Heart right ventricle (tissue), 16 donors: ENCODE data around the gene LRCH1. TPM values are rescaled to one million over a fixed set of nuclear protein-coding genes. Genes with fewer than 3 reads are reported as not detected.
A peak's percentile ranks its signal among the peaks of the same experiment; 100 is the strongest.

Experiments
- ATAC-seq, 8 donors: fragments of 200-7000 bp; cut with Tn5 transposase; one replicate each; pipeline ENCODE4 v1.9.1; 2020; ENCODE audit warnings: mild to moderate bottlenecking in 8 of 8, moderate library complexity in 8 of 8, moderate number of reproducible peaks in 1 of 8
- DNase-seq, 2 donors: peaks; one replicate each; pipeline ENCODE4 v3.0.0-alpha.2; 2020
- H3K27ac ChIP-seq, 10 donors: fragments of 200-600 bp; sonication (generic) in 2 of 10; one replicate each; pipeline versions ENCODE4 v1.5.0 to v1.8.0; 2020 to 2022; ENCODE audit warnings: mild to moderate bottlenecking in 3 of 10
- H3K27me3 ChIP-seq, 7 donors: fragments of 200-600 bp; one replicate each; pipeline ENCODE4 v1.8.0; 2021 to 2022; ENCODE audit warnings: mild to moderate bottlenecking in 2 of 7
- H3K36me3 ChIP-seq, 9 donors: fragments of 200-600 bp; sonication (generic) in 1 of 9; one replicate each; pipeline versions ENCODE4 v1.5.0 to v1.8.0; 2020 to 2022; ENCODE audit warnings: mild to moderate bottlenecking in 2 of 9
- H3K4me1 ChIP-seq, 9 donors: fragments of 200-600 bp; sonication (generic) in 1 of 9; one replicate each; pipeline versions ENCODE4 v1.5.0 to v1.8.0; 2020 to 2022; ENCODE audit warnings: mild to moderate bottlenecking in 4 of 9
- H3K4me3 ChIP-seq, 10 donors: fragments of 200-600 bp; sonication (generic) in 2 of 10; one replicate each; pipeline versions ENCODE4 v1.5.0 to v1.8.0; 2020 to 2022; ENCODE audit warnings: mild to moderate bottlenecking in 7 of 10, moderate library complexity in 2 of 10
- H3K9me3 ChIP-seq, 11 donors: fragments of 200-600 bp in 10 of 11; sonication (generic) in 2 of 11; one replicate each; pipeline versions ENCODE4 v1.5.0 to v1.8.0; 2013 to 2022; ENCODE audit warnings: mild to moderate bottlenecking in 2 of 11, control low read depth in 1 of 11, moderate library complexity in 1 of 11
- WGBS, 2 donors: extraction: QIAGEN DNeasy Blood & Tissue Kit; methylation state at CpG; one replicate each; pipeline ENCODE4 v1.1.7; 2013; ENCODE audit warnings: inconsistent platforms in 1 of 2; 5-methylcytosine and 5-hydroxymethylcytosine counted together
- intact Hi-C, 10 donors: fragments of 100-400 bp; cut with DNase I; formaldehyde crosslinking; loops; one replicate each; pipeline versions ENCODE4 v1.11.1 to v1.14.2; 2022
- polyA plus RNA-seq, 2 donors: library from polyadenylated mRNA; stranded (reverse); fragments of 200-250 nt; gene quantifications; one replicate each; pipeline ENCODE4 v1.2.3, GENCODE V29; 2013
- total RNA-seq, 10 donors: library from RNA; stranded (reverse); fragmentation: NEBNext Ultra II Directional in 3 of 10; extraction: Animal tissue kit (Norgen Biotek cat#: 25700) in 3 of 10; gene quantifications; one replicate each; pipeline versions ENCODE4 v1.2.1 to v1.2.4, GENCODE V29; 2021 to 2023
- TF ChIP-seq, protein P1 (sequence below), 9 donors: fragments of 200-600 bp; sonication (generic) in 2 of 9; IDR thresholded peaks; one replicate each; pipeline versions ENCODE4 v1.5.0 to v1.8.0; 2021 to 2022; ENCODE audit warnings: antibody characterized with exemption in 9 of 9, mild to moderate bottlenecking in 5 of 9, moderate library complexity in 1 of 9
- donor health status: Arrhythmogenic right ventricular cardiomyopathy.
- donor health status: ischemic (EF 13 %, LVEDD 7.1; RV severe dilation, severe dysfunction).
- donor health status: healthy with polysubstance abuse.
- donor health status: DM: no; HTN: yes; CAD: no.
- donor health status: DM: no; HTN: no; CAD: no.
- donor health status: ischemic (EF 25% LVEDD 6.9; RV normal size, moderate dysfunction).
- donor health status: ischemic (EF 25% LVEDD 5.7; RV mildly dilated, moderate dysfunction).
- donor health status: healthy.
- donor health status: DM: yes; HTN: yes; CAD: no.
- donor health status: Ischemic cardiomyopathy.
- donor health status: ischemic (EF 35%, LVEDD 5.7; RV mildly dilated, moderate dysfunction).
- donor health status: nonischemic (EF 11% LVEDD 7.7; RV severe dilation, severe dysfunction).
- donor health status: DM: yes; HTN: yes; CAD: no.
- donor health status: PGD.
- donor health status: ischemic (EF 29% LVEDD 5.4; RV normal size, mild dysfunction).
- donor health status: nonischemic (EF 23%, LVEDD 6.1; RV moderate dilation, normal function).

LRCH1 gene
- total and polyA plus RNA-seq, 12 donors = 4.1 to 20.3 (median 13.1) TPM

DNA sequence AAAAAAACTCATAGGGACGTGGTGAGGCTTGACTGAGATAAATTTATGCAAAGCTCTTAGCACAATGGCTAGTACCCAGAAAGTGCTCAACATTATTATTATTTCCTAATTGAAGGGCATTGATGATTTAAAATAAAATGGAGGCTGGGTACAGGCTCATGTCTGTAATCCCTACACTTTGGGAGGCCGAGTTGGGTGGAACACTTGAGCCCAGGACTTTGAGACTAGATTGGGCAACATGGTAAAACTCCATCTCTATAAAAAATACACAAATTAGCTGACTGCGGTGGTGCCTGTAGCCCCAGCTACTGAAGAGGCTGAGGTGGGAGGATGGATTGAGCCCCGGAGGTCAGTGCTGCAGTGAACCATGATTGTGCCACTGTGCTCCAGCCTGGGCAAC lies 49.6 kb downstream of the LRCH1 start:
- Histone ChIP-seq H3K36me3 (no peaks in the 10 kb centered on the region), H3K27ac (peak overlapping the region in 3 of 10 donors; percentile 3 to 71 (median 6)), H3K9me3 (no peaks in the 10 kb centered on the region), H3K4me1 (peaks cover 9 to 97% (median 85%) of the 10 kb centered on the region in 9 donors), H3K27me3 (no peaks in the 10 kb centered on the region), H3K4me3 (no peak overlapping the region)
- ATAC-seq = no peak
- no peak for DNase-seq
- intact Hi-C loops = loop anchor here in 4 of 10 donors (5.0 to 10.0 kb wide), 4 partner anchors 45 to 80 kb away; partner anchors contain the start of gene LRCH1 (in 3 of the 4)
- 90 to 94% methylated on average over 4 of the region's 4 CpGs for WGBS, 2 donors
- TF ChIP-seq, protein P1, sequence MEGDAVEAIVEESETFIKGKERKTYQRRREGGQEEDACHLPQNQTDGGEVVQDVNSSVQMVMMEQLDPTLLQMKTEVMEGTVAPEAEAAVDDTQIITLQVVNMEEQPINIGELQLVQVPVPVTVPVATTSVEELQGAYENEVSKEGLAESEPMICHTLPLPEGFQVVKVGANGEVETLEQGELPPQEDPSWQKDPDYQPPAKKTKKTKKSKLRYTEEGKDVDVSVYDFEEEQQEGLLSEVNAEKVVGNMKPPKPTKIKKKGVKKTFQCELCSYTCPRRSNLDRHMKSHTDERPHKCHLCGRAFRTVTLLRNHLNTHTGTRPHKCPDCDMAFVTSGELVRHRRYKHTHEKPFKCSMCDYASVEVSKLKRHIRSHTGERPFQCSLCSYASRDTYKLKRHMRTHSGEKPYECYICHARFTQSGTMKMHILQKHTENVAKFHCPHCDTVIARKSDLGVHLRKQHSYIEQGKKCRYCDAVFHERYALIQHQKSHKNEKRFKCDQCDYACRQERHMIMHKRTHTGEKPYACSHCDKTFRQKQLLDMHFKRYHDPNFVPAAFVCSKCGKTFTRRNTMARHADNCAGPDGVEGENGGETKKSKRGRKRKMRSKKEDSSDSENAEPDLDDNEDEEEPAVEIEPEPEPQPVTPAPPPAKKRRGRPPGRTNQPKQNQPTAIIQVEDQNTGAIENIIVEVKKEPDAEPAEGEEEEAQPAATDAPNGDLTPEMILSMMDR (IDR thresholded peaks at IDR 0.05) = no peak

DNA sequence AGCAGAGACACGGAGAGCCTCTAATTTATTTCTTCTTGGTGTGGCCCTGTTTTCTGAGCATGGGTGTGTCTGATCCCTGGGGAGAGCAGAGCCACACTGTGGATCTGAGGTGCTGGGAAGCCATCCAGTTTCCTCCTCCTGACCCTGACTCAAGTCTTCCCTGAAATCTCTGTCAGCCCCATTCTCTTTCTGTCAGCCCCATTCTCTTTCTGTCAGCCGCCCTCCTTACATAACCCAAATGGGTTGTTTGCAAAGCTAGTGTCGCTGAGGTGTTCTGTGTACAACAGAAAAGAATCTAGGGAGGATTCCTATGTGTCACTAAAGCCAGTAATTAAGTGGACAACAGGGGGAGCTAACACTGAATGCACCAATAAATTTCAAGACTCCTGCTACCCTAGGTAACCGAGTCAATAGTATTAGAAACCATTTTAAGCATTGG lies 50.2 kb downstream of the LRCH1 start:
- Histone ChIP-seq H3K27me3 (no peaks in the 10 kb centered on the region), H3K27ac (peak overlapping the region in 7 of 10 donors; percentile 7 to 71 (median 53)), H3K36me3 (no peaks in the 10 kb centered on the region), H3K4me3 (no peak overlapping the region), H3K4me1 (peaks cover 9 to 96% (median 85%) of the 10 kb centered on the region in 9 donors), H3K9me3 (no peaks in the 10 kb centered on the region)
- TF ChIP-seq, protein P1 (IDR thresholded peaks at IDR 0.05) = peak; percentile 5 to 54 (median 32)
- WGBS, 2 donors = 63% methylated on average over 4 of the region's 4 CpGs
- intact Hi-C loops = loop anchor here in 4 of 10 donors (5.0 to 10.0 kb wide), 4 partner anchors 46 to 79 kb away; partner anchors contain the start of gene LRCH1 (in 3 of the 4)
- peak in 6 of 8 donors; percentile 15 to 53 (median 40) for ATAC-seq
- DNase-seq = no peak

DNA sequence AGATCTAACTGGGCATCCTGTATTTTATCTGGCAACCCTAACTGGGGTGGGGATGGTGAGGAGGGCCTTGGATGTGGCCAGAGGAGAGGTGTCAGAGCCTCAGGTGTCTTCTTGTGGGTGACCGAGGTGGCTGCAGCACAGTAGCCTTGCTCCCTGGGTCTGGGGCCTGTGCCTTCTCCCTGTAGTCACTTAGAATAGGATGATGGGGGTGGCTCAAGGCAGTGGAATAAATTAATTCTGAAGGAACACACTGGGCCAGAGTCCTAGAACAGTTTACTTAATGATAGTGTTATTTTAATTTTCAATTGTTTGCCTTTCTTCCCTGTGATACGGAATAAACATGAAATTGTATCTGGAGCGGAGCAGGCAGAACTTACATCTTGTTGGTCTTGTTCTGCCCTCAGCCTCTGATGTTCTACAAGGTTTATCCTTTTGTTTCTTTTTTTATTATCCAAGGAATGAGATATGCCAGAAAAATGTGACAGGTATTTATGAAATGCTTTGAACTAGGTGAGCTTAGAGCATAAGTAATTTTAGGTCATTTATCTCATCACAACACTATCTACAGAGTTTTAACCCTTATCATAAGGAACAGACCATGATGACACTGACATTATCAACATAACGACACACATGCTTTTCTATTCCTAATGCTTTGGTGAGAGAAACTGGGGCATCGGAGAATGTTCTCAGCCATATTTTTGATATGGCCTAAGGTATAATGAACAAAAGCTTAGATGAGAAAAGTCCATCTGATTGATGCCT lies 51.4 kb downstream of the LRCH1 start:
- TF ChIP-seq, protein P1 (IDR thresholded peaks at IDR 0.05) = no peak
- H3K27ac ChIP-seq = peak overlapping the region in 9 of 10 donors; percentile 6 to 71 (median 53)
- H3K4me3 ChIP-seq = no peak overlapping the region
- peaks cover 9 to 97% (median 89%) of the 10 kb centered on the region in 9 donors for H3K4me1 ChIP-seq
- DNase-seq (no peak), ATAC-seq (peak in 3 of 8 donors; percentile 12 to 32 (median 32))
- intact Hi-C loops = loop anchor here in 4 of 10 donors (5.0 to 10.0 kb wide), 4 partner anchors 47 to 78 kb away; partner anchors contain the start of gene LRCH1 (in 3 of the 4)
- no peaks in the 10 kb centered on the region for H3K9me3 ChIP-seq
- 77 to 80% methylated on average over 5 of the region's 5 CpGs for WGBS, 2 donors
- no peaks in the 10 kb centered on the region for H3K36me3 ChIP-seq
- no peaks in the 10 kb centered on the region for H3K27me3 ChIP-seq

DNA sequence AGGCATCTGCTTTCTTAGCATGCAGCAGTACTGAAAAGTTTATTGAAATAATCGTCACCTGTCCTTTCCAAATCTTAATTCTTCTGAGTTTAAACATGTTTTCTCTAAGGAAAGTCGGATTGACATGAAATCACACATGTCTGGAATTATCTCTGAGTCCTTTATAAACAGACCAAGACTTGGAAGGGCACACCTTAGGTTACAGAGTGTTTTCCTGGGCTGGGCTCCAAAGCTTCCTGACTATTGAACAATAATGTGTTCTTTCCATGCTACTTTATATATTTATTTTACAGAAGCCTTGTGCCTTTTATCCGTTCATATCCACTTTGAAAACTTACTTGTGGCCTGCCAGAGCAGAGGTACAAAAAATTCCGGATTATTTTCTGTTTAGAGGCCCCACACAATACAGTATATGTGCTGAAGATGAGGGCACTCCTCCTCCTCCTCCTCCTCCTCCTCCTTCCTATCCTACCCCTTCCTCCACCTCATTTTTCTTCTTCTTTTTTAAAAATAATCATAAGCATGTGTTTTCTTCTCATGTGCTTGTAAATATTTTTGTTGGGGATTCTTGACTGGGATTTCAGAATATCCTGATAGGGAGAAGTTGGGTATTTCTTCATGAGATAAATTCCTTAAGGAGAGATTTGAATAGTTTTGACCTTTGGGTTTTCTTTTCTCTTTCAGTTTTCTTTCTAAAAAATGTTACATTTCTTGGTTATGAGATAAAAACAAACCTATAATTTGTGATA lies 52.3 kb downstream of the LRCH1 start:
- 37% methylated on average over 4 of the region's 4 CpGs for WGBS, 2 donors
- ATAC-seq (peak in 6 of 8 donors; percentile 50 to 76 (median 59)), DNase-seq (peak in 1 of 2 donors; percentile 63)
- H3K4me3 ChIP-seq = no peak overlapping the region
- H3K27me3 ChIP-seq = no peaks in the 10 kb centered on the region
- TF ChIP-seq, protein P1 (IDR thresholded peaks at IDR 0.05) = no peak
- H3K36me3 ChIP-seq = no peaks in the 10 kb centered on the region
- no peaks in the 10 kb centered on the region for H3K9me3 ChIP-seq
- H3K27ac ChIP-seq = peak overlapping the region; percentile 24 to 71 (median 54)
- intact Hi-C loops = loop anchor here in 3 of 10 donors (5.0 to 10.0 kb wide), 3 partner anchors 50 to 67 kb away; partner anchors contain the start of gene LRCH1 (in 3 of the 3)
- H3K4me1 ChIP-seq = peaks cover 9 to 98% (median 84%) of the 10 kb centered on the region in 9 donors
